Measurements from ENCODE around the gene NKX2-8.

NKX2-8 gene

GRCh38 chr14:36580141-36580855, 2.1 kb downstream of the NKX2-8 start:
- in situ Hi-C loops (cut with MboI; ENCODE audit: low sequenced_read_pairs): no loop called here

- in situ Hi-C loops (cut with MboI; ENCODE audit: low sequenced_read_pairs): no loop called here
Measured at GRCh38 chr14:36579573-36580140, 2.8 kb downstream of the NKX2-8 start.

GRCh38 chr14:36579001-36579555, 3.3 kb downstream of the NKX2-8 start:
- in situ Hi-C loops (cut with MboI; ENCODE audit: low sequenced_read_pairs): no loop called here

- in situ Hi-C loops (cut with MboI; ENCODE audit: low sequenced_read_pairs): no loop called here
Measured at GRCh38 chr14:36570065-36570464, 12.3 kb downstream of the NKX2-8 start.

- in situ Hi-C loops (cut with MboI; ENCODE audit: low sequenced_read_pairs): no loop called here
Measured at GRCh38 chr14:36556811-36557433, 25.5 kb downstream of the NKX2-8 start.

GRCh38 chr14:36555998-36556743, 26.2 kb downstream of the NKX2-8 start:
- in situ Hi-C loops (cut with MboI; ENCODE audit: low sequenced_read_pairs): no loop called here

GRCh38 chr14:36553656-36554260, 28.7 kb downstream of the NKX2-8 start:
- in situ Hi-C loops (cut with MboI; ENCODE audit: low sequenced_read_pairs): no loop called here

GRCh38 chr14:36550899-36551298, 31.5 kb downstream of the NKX2-8 start:
- in situ Hi-C loops (cut with MboI; ENCODE audit: low sequenced_read_pairs): no loop called here

GRCh38 chr14:36544280-36544679, 38.1 kb downstream of the NKX2-8 start:
- in situ Hi-C loops (cut with MboI; ENCODE audit: low sequenced_read_pairs): loop anchor here (25.0 kb wide), 1 partner anchor 618 kb away; the partner anchor contains the start of gene SLC25A21

- in situ Hi-C loops (cut with MboI; ENCODE audit: low sequenced_read_pairs): loop anchor here (25.0 kb wide), 1 partner anchor 624 kb away; the partner anchor contains the start of gene SLC25A21
Measured at GRCh38 chr14:36538051-36538450, 44.4 kb downstream of the NKX2-8 start.

Measured in HL-60/S4 treated with phorbol 12-myristate 13-acetate at 8.2 ng/mL for 4 days and 3 days (cell line).